NCI-H82 treated with DMSO at 0.1 percent for 48 hours (cell line): Measurements from ENCODE around the gene MFSD1.
A peak's percentile ranks its signal among the peaks of the same experiment; 100 is the strongest.
"Not testable (repeated sequence)": the region's sequence is repeated elsewhere in the genome, so short reads cannot be mapped to it uniquely, and the experiment has no call there.

Experiments used
- DNase-seq: peaks from one replicate; lab custom pipeline; 2025; ENCODE audit not compliant: unreplicated experiment; lab: John Stamatoyannopoulos, UW

Gene MFSD1

GRCh38 chr3:158775426-158776410 is 26.1 kb upstream of the MFSD1 start:
- DNase-seq, result no peak

DNA sequence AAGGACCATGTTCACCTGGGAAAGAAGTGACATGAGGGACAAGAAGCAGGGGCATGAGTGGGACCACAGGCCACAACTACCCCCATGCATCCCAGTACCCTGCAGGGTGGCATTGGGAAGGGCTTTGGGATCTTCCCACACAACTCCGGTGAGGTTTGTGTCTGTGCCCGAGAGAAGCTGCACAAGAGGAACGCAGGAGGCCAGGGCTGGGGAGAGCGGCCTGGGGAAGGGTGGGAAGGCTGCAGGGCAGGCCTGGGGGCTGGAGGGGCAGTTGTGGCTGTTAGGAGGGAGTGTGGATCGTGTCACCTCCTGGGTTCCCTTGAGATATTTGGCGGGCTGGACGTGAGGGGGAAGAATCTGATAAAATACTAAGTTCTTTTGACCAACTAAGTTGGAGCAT is 25.3 kb upstream of the MFSD1 start:
- DNase-seq, result no peak

- no peak for DNase-seq
Measured at GRCh38 chr3:158777161-158777873, 24.5 kb upstream of the MFSD1 start.

GRCh38 chr3:158780766-158781165 is 21.1 kb upstream of the MFSD1 start:
- DNase-seq, result no peak

GRCh38 chr3:158781191-158781590 is 20.7 kb upstream of the MFSD1 start:
- no peak for DNase-seq

GRCh38 chr3:158781849-158782248 is 20.0 kb upstream of the MFSD1 start:
- DNase-seq, result no peak

- no peak for DNase-seq
Measured at GRCh38 chr3:158782283-158782989, 19.4 kb upstream of the MFSD1 start.

- DNase-seq, result no peak
Measured at GRCh38 chr3:158783051-158783450, 18.8 kb upstream of the MFSD1 start.

DNA sequence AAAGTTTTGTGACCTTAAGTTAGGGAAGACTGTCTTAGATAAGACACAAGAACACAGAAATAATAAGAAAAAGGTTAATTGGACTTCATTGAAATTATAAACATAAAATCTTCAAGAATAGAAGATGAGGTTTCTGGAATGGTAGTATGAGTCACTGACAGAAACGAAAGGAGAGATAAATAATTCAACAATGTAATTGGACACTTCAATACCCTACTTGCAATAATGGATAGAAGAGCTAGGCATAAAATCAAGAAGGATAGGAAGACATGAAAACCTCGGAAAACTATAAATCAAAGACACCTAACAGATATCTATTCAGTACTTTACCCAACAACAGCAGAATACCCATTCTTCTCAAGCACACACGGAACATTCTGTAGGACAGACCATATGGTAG is 15.9 kb upstream of the MFSD1 start:
- no peak for DNase-seq

GRCh38 chr3:158788446-158788845 is 13.4 kb upstream of the MFSD1 start:
- no peak for DNase-seq

DNA sequence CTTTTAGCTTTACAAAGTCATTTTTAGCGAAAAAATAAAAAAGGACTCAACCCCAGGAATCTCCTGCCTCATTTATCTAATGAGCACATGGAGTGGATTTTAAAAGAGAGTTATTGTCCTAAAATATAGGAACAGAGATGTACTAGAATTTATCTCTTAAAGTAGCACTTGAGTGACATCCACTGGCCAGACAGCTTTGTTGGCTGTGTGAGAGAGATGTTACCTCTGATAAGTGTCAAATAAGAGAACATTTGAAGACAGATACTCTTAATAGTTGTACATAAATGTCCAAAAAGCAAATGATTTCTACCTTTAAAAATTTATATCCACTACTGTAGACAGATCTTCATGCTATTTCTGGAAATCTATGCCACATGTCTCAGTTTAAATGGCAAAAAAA is 12.3 kb upstream of the MFSD1 start:
- no peak for DNase-seq

- DNase-seq, result peak; percentile 52
Measured at GRCh38 chr3:158790901-158791589, 10.8 kb upstream of the MFSD1 start.

DNA sequence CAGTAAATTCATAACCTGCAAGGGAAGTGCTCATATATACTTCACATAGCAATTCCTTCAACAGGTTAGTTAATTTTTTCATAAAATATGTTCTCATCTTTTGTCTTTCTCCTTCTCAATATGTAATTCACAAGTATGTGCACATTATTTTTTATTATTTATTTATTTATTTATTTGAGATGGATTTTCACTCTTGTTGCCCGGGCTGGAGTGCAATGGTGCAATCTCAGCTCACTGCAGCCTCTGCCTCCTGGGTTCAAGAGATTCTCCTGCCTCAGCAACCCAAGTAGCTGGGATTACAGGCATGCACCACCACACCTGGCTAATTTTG is 10.3 kb upstream of the MFSD1 start:
- not testable (repeated sequence) for DNase-seq

- DNase-seq, result no peak
Measured at GRCh38 chr3:158792709-158793108, 9.1 kb upstream of the MFSD1 start.

- no peak for DNase-seq
Measured at GRCh38 chr3:158794206-158794605, 7.6 kb upstream of the MFSD1 start.

- DNase-seq, result peak; percentile 39
Measured at GRCh38 chr3:158794936-158795518, 6.8 kb upstream of the MFSD1 start.

DNA sequence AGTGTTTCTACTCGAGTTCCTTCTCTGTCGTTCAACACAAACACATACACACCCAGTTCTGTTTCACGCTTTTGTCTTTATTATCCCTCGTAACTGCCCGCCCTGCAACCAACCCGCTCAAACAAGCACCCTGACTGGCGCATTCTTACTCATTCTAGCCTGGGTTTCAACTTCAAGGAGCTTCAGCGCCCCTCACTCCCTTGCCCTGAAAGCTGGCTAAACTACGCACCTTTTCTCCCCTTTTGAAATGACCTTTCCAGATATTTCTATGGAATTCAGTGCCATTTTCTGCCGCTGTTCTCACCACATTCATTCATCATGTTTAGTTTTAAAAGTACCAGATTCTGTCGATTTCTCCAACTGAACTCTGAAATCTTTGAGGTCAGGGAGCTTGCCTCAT is 653 bp upstream of the MFSD1 start:
- DNase-seq, result no peak

DNA sequence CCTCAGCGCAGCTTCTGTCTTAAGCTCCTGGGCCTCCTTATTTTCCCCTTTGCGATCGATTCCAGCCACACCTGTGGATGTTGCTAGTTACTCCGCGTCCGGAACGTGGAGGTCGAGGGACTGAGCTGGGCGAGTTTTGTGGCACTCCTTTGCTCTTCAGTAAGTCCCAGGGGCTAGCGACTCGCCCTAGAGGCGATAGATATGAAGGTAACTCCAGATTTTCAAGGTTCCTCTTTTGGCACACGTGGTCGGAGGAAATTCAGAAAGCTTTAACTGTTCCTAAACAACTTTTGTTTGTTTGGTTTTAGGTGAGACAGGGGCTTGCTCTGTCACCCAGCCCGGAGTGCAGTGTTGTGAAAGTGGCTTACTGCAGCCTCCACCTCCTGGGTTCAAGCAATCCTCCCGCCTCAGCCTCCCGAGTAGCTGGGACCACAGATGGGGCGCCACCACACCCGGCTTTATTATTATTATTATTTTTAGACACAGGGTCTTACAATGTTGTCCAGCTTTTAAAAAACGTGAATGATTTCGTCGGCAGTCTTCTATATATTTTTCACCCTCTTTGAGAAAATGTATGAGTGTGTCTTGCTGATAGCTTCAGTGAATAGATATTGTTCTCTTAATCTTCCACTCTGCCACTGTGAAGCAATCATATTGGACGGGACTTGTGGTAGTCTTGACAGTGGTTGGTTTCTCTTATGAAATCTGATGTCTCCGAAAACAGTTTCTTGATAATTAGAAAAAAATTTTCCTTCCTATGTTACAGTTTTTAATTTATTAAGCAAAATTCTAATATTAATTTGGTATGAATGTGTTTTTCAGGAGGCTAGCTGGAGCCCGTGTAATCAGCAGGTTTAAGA is 785 bp downstream of the MFSD1 start:
- DNase-seq, result no peak

- no peak for DNase-seq
Measured at GRCh38 chr3:158804441-158804840, 2.6 kb downstream of the MFSD1 start.

DNA sequence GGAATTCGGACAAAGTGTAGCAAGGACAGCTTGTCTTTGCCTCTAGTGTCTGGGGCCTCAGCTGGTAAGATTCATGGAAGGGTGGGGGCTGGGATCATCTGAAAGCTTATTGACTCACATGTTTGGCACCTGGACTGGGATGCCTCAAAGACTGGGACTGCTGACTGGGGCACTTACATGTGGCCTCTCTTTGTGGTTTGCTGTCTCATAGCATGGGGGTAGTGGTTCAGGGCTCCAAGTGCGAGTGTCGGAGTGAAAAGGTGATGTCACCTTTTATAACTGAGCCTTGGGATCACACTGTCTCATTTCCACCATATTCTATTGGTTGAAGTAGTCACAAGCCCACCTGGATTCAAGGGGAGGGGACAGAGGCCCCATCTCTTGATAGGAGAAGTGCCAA is 6.8 kb downstream of the MFSD1 start:
- DNase-seq, result no peak
